Osteocyte (in vitro differentiated cells): ENCODE data around the gene SNAI3. TPM values are rescaled to one million over a fixed set of nuclear protein-coding genes. Genes with fewer than 3 reads are reported as not detected.

Experiments
- DNase-seq: peaks from one replicate; pipeline ENCODE4 v3.0.0; 2021; ENCODE audit warnings: mixed read lengths; ENCODE audit not compliant: unreplicated experiment; ENCODE audit errors: extremely low spot score
- H3K27ac Mint-ChIP-seq: one replicate; pipeline ENCODE4 v1.8.0; 2021; ENCODE audit warnings: mild to moderate bottlenecking, mixed read lengths; ENCODE audit not compliant: unreplicated experiment
- H3K27me3 Mint-ChIP-seq: one replicate; pipeline ENCODE4 v1.8.0; 2021; ENCODE audit warnings: mixed read lengths; ENCODE audit not compliant: unreplicated experiment
- H3K36me3 Mint-ChIP-seq: one replicate; pipeline ENCODE4 v1.8.0; 2021; ENCODE audit warnings: mixed read lengths; ENCODE audit not compliant: unreplicated experiment
- H3K4me1 Mint-ChIP-seq: one replicate; pipeline ENCODE4 v1.8.0; 2021; ENCODE audit warnings: mixed read lengths; ENCODE audit not compliant: unreplicated experiment
- H3K4me3 Mint-ChIP-seq: one replicate; pipeline ENCODE4 v1.8.0; 2021; ENCODE audit warnings: mild to moderate bottlenecking, moderate library complexity, mixed read lengths; ENCODE audit not compliant: unreplicated experiment
- H3K9me3 Mint-ChIP-seq: one replicate; pipeline ENCODE4 v1.8.0; 2021; ENCODE audit warnings: mixed read lengths; ENCODE audit not compliant: unreplicated experiment
- total RNA-seq: library from RNA; stranded (reverse); gene quantifications from 2 replicates; pipeline ENCODE4 v1.2.1, GENCODE V29; 2021
- TF ChIP-seq, protein P1 (sequence below): fragments of 200-600 bp; sonication (generic); IDR thresholded peaks from 2 replicates; pipeline ENCODE4 v1.5.0; 2021; ENCODE audit warnings: antibody characterized with exemption, mild to moderate bottlenecking, moderate library complexity

The SNAI3 gene
- total RNA-seq, 1 donor from 2014 or later: not detected

DNA sequence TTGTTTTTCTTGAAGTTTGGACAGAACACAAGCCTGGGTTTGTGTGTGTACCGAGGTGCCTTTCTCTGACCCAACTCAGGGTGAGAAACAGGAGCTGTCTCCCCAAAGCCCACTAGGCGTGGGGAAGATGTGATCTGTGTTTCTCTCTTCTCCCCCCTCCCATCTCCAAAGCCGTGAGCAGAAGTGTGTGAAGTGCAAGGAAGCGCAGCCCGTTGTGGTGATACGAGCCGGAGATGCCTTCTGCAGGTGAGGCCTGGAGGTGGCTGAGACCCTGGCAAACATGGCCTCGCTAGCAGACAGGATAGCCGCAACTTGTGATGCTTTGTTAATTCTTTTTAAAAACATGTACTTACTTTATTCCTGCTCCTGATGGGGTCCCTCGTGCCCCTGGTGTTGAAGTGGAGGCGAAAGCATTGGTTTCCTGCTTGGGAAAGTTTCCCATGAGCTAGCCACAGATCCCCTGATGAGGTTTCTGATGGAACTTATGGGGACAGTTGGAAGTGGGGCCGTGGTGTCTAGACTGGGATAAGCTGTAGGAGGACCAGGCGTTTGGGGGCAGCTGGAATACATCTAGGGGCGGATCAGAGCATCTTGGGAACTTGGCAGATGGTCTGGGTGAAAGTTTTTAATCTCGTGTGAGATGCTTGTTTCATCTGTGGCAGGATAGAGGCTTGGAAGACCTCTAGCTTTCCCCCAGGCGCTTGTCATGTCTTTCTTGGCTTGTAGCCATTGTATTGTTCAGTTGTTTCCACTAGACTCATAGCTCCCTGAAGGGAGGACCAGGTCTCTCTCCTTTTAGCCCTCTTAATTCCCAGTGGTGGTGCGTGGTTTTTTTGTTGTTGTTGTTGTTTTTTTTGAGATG is 20.9 kb upstream of the SNAI3 start:
- TF ChIP-seq, protein P1, sequence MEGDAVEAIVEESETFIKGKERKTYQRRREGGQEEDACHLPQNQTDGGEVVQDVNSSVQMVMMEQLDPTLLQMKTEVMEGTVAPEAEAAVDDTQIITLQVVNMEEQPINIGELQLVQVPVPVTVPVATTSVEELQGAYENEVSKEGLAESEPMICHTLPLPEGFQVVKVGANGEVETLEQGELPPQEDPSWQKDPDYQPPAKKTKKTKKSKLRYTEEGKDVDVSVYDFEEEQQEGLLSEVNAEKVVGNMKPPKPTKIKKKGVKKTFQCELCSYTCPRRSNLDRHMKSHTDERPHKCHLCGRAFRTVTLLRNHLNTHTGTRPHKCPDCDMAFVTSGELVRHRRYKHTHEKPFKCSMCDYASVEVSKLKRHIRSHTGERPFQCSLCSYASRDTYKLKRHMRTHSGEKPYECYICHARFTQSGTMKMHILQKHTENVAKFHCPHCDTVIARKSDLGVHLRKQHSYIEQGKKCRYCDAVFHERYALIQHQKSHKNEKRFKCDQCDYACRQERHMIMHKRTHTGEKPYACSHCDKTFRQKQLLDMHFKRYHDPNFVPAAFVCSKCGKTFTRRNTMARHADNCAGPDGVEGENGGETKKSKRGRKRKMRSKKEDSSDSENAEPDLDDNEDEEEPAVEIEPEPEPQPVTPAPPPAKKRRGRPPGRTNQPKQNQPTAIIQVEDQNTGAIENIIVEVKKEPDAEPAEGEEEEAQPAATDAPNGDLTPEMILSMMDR: no peak
- H3K4me3 Mint-ChIP-seq: peak overlapping the region; percentile 74
- DNase-seq: no peak
- no peaks in the 10 kb centered on the region for H3K27me3 Mint-ChIP-seq
- no peaks in the 10 kb centered on the region for H3K36me3 Mint-ChIP-seq
- peak overlapping the region; percentile 25 for H3K27ac Mint-ChIP-seq
- H3K4me1 Mint-ChIP-seq: peaks cover 26% of the 10 kb centered on the region
- H3K9me3 Mint-ChIP-seq: no peaks in the 10 kb centered on the region

DNA sequence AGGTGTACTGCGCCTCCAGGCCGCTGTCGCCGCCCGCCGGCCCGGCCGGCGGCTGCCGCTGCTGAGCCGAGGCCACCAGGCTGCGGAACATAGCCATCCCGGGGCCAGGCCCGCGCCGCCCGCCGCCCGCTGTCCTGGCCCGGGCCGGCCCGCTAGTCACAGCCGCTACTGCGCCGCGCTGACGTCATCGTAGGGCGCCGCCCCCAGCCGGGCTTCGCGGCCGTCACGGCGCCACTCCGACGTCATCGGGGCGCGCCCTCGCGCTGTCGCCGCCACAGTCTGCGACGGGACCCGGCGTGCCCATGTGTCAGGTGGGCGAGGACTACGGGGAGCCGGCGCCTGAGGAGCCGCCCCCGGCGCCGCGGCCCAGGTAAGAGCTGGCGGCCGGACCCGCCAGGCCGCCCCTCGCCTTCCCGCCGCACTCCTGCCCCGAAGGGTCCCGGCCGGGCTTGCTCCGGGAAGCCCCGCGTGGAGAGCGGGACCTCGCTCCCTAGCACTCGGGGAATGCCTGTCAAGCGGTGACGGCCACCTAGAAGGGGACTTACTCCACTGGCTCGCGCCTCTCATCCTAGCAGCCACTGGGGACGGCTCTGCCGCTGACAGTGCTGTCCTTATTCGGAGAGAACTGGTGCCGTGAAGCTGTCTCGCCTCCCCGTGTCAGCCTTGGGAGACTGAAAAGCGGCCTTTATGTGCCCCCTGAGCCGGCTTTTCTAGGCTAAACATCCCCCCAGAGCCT is 20.1 kb upstream of the SNAI3 start, which contains the start of the genes CTU2 and RNF166:
CTU2 (plus strand) TSS at position 275 of the 736 bp plus-strand sequence; CDS start at position 303, 28 bp downstream.
RNF166 (minus strand) TSS at position 180 of the 736 bp plus-strand sequence; CDS start at position 97, 83 bp downstream.
- H3K27me3 Mint-ChIP-seq: no peaks in the 10 kb centered on the region
- TF ChIP-seq, protein P1: no peak
- peaks cover 26% of the 10 kb centered on the region for H3K4me1 Mint-ChIP-seq
- H3K4me3 Mint-ChIP-seq: peak within 1 kb of the TSS; percentile 81
- H3K36me3 Mint-ChIP-seq: no peaks in the 10 kb centered on the region
- no peaks in the 10 kb centered on the region for H3K9me3 Mint-ChIP-seq
- H3K27ac Mint-ChIP-seq: peak within 1 kb of the TSS; percentile 50
- DNase-seq: peak; percentile 96

GRCh38 chr16:88705801-88706228 is 19.5 kb upstream of the SNAI3 start:
- no peaks in the 10 kb centered on the region for H3K9me3 Mint-ChIP-seq
- H3K4me3 Mint-ChIP-seq: peak overlapping the region; percentile 81
- H3K27ac Mint-ChIP-seq: no peak overlapping the region

GRCh38 chr16:88705076-88705684 is 18.9 kb upstream of the SNAI3 start:
- Mint-ChIP-seq H3K4me1 (peaks cover 33% of the 10 kb centered on the region), H3K9me3 (no peaks in the 10 kb centered on the region), H3K4me3 (peak overlapping the region; percentile 81), H3K27me3 (no peaks in the 10 kb centered on the region), H3K36me3 (no peaks in the 10 kb centered on the region), H3K27ac (peak overlapping the region; percentile 50)
- no peak for DNase-seq
- TF ChIP-seq, protein P1: no peak

More at GRCh38 chr16:88705801-88706228, 19.5 kb upstream of the SNAI3 start:
- Mint-ChIP-seq H3K36me3 (no peaks in the 10 kb centered on the region), H3K4me1 (peaks cover 29% of the 10 kb centered on the region), H3K27me3 (no peaks in the 10 kb centered on the region)
- TF ChIP-seq, protein P1: no peak
- no peak for DNase-seq
